ENCODE measurements around the gene SERTAD4. TPM values are rescaled to one million over a fixed set of nuclear protein-coding genes. Genes with fewer than 3 reads are reported as not detected.
A peak's percentile ranks its signal among the peaks of the same experiment; 100 is the strongest.

The SERTAD4 gene
- total RNA-seq (2021): 3.9 and 5.0 TPM in 2 replicates
- long read RNA-seq, full-length matches to known transcripts: 7 of 11 reads
- long read RNA-seq, partial matches to known transcripts: 2 of 11 reads
- long read RNA-seq, other reads (novel, unspliced or antisense): 2 of 11 reads

- H3K9me3 ChIP-seq (ENCODE audit: control insufficient read depth, low read depth, low read length): no peaks in the 10 kb centered on the region
- peaks cover 3% of the 10 kb centered on the region; the same call in 1 of the 2 replicates for H3K27me3 ChIP-seq (ENCODE audit: insufficient read depth, low read length)
- no peak within 1 kb of the TSS for H4K8ac ChIP-seq (replicated peaks; ENCODE audit: insufficient read length, low read depth, low read length)
- H2BK15ac ChIP-seq (ENCODE audit: low read depth, low read length): no peak within 1 kb of the TSS; the same call in 1 of the 2 replicates
- H3K36me3 Mint-ChIP-seq (ENCODE audit: insufficient read depth in 1 of 3, low read depth in 3 of 3): no peaks in the 10 kb centered on the region
- no peak within 1 kb of the TSS; the same call in 1 of the 2 replicates for H3K14ac ChIP-seq (ENCODE audit: insufficient read depth, low read length)
- H2BK120ac ChIP-seq (ENCODE audit: low read depth, low read length, poor library complexity, severe bottlenecking): no peak within 1 kb of the TSS
- no peak within 1 kb of the TSS for H3K18ac ChIP-seq (ENCODE audit: insufficient read length, low read depth, low read length)
- peak within 1 kb of the TSS; percentile 46 for H3K9ac ChIP-seq (ENCODE audit: extremely low read depth, insufficient read length, low read length)
- H2BK5ac ChIP-seq (ENCODE audit: insufficient read length, low read length): no peak within 1 kb of the TSS
- H4K20me1 ChIP-seq (ENCODE audit: control insufficient read depth, insufficient read depth, insufficient read length): no peaks in the 10 kb centered on the region
- no peak within 1 kb of the TSS for H3K23ac ChIP-seq (ENCODE audit: insufficient read length, low read depth, low read length)
- H2AK5ac ChIP-seq (ENCODE audit: insufficient read length, low read length): no peak within 1 kb of the TSS
- no peaks in the 10 kb centered on the region for H3K79me1 ChIP-seq (ENCODE audit: insufficient read depth, low read depth, low read length, poor library complexity, severe bottlenecking)
- H2BK12ac ChIP-seq (ENCODE audit: insufficient read length, low read depth, low read length): no peak within 1 kb of the TSS
- H3K23me2 ChIP-seq (ENCODE audit: insufficient read length, low read depth, low read length, poor library complexity, severe bottlenecking): peaks cover 12% of the 10 kb centered on the region
- WGBS (ENCODE audit: extremely low coverage, insufficient read length, low lambda C conversion rate): no CpG with 5 or more reads among the region's 81 CpGs
- H3K9me3 Mint-ChIP-seq: no peaks in the 10 kb centered on the region
- H2BK20ac ChIP-seq (ENCODE audit: low read depth, low read length, poor library complexity, severe bottlenecking): no peak within 1 kb of the TSS
- H3K4me1 Mint-ChIP-seq: peaks cover 20 to 34% of the 10 kb centered on the region in 2 experiments
- H2AFZ ChIP-seq (ENCODE audit: low read length): no peak within 1 kb of the TSS
- peak within 1 kb of the TSS; percentile 63 to 83 for H3K4me3 Mint-ChIP-seq
- H3T11ph ChIP-seq (ENCODE audit: low read length): no peak within 1 kb of the TSS
- TF ChIP-seq, protein P1, sequence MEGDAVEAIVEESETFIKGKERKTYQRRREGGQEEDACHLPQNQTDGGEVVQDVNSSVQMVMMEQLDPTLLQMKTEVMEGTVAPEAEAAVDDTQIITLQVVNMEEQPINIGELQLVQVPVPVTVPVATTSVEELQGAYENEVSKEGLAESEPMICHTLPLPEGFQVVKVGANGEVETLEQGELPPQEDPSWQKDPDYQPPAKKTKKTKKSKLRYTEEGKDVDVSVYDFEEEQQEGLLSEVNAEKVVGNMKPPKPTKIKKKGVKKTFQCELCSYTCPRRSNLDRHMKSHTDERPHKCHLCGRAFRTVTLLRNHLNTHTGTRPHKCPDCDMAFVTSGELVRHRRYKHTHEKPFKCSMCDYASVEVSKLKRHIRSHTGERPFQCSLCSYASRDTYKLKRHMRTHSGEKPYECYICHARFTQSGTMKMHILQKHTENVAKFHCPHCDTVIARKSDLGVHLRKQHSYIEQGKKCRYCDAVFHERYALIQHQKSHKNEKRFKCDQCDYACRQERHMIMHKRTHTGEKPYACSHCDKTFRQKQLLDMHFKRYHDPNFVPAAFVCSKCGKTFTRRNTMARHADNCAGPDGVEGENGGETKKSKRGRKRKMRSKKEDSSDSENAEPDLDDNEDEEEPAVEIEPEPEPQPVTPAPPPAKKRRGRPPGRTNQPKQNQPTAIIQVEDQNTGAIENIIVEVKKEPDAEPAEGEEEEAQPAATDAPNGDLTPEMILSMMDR (conservative IDR thresholded peaks at IDR 0.05): no peak
- no peak within 1 kb of the TSS for H3K27ac ChIP-seq (ENCODE audit: insufficient read length, low read depth, low read length)
- no peak within 1 kb of the TSS for H4K5ac ChIP-seq (ENCODE audit: insufficient read length, low read depth, low read length)
- H3K4me2 ChIP-seq (ENCODE audit: insufficient read depth, insufficient read length, low read length): peak within 1 kb of the TSS; percentile 22
- no peak within 1 kb of the TSS for H3K4ac ChIP-seq (ENCODE audit: low read depth, low read length)
- no peak within 1 kb of the TSS for H4K91ac ChIP-seq (ENCODE audit: insufficient read length, low read depth, low read length)
- no peaks in the 10 kb centered on the region for H3K79me2 ChIP-seq (ENCODE audit: insufficient read depth, low read length)
- DNase-seq: peak; percentile 60
- H3K4me1 ChIP-seq (ENCODE audit: insufficient read depth, low read length): peaks cover 7% of the 10 kb centered on the region; the same call in 1 of the 2 replicates
- no peak within 1 kb of the TSS for H3K27ac Mint-ChIP-seq
- H3K27me3 Mint-ChIP-seq (ENCODE audit: low read depth): peaks cover 32% of the 10 kb centered on the region
- H3K56ac ChIP-seq (ENCODE audit: insufficient read length, low read depth, low read length): no peak within 1 kb of the TSS
These were observed at the start of gene SERTAD4 for GRCh38 chr1:210232511-210233215. SERTAD4 (plus strand) TSS chr1:210232796; CDS start chr1:210237961, 5,165 bp downstream.

Measured in H9 (cell line).